Measurements from ENCODE around the gene MRPS18A.

MRPS18A gene

GRCh38 chr6:43709654-43710303 lies 22.2 kb upstream of the MRPS18A start:
- no peak for DNase-seq
- TF ChIP-seq, protein P1, sequence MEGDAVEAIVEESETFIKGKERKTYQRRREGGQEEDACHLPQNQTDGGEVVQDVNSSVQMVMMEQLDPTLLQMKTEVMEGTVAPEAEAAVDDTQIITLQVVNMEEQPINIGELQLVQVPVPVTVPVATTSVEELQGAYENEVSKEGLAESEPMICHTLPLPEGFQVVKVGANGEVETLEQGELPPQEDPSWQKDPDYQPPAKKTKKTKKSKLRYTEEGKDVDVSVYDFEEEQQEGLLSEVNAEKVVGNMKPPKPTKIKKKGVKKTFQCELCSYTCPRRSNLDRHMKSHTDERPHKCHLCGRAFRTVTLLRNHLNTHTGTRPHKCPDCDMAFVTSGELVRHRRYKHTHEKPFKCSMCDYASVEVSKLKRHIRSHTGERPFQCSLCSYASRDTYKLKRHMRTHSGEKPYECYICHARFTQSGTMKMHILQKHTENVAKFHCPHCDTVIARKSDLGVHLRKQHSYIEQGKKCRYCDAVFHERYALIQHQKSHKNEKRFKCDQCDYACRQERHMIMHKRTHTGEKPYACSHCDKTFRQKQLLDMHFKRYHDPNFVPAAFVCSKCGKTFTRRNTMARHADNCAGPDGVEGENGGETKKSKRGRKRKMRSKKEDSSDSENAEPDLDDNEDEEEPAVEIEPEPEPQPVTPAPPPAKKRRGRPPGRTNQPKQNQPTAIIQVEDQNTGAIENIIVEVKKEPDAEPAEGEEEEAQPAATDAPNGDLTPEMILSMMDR (IDR thresholded peaks at IDR 0.05; ENCODE audit: low read depth, low read length), result no peak
- Histone ChIP-seq H3K27me3 (no peaks in the 10 kb centered on the region), H3K4me3 (ENCODE audit: low read depth, low read length) (no peak overlapping the region), H3K4me1 (no peaks in the 10 kb centered on the region), H3K9me3 (no peaks in the 10 kb centered on the region), H3K36me3 (no peaks in the 10 kb centered on the region)

DNA sequence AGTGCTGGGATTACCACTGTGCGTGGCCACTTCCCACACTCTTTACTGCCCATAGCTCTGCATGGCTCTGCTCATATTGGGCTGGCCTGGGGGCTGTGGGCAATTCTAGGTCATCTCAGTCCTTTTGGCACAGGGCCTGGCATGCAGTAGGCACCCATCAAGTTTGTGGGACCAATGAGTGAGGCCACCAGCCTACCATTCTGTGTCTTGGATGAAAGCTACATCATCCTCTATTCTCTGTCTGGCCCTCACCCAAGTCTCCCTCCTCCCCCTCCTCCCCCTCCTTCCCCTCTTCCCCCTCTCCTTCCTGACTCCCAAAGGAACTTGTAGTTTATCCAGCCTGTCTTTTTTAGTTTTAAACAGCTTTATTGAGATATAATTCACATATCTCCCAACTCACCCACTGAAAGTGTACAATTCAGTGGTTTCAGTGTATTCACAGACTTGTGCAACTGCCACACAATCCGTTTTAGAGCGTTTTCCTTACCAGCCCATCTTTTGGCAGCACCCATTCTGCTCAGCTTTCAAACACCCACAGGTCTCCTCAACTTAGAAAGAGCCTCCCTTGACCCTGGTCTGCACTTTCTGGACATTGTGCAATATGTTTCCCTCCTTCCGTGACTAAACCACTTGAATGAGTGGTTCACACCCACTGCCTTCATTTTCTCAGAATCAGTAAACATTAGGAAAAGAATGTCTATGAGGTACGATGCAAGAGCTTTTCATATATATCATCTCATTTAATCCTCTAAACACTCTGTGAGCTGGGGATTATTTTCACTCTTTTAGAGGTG lies 21.5 kb upstream of the MRPS18A start:
- H3K4me1 ChIP-seq, result no peaks in the 10 kb centered on the region
- TF ChIP-seq, protein P1 (IDR thresholded peaks at IDR 0.05; ENCODE audit: low read depth, low read length), result no peak
- no peaks in the 10 kb centered on the region for H3K36me3 ChIP-seq

GRCh38 chr6:43707767-43708166 lies 20.2 kb upstream of the MRPS18A start:
- no peaks in the 10 kb centered on the region for H3K27me3 ChIP-seq
- H3K36me3 ChIP-seq, result no peaks in the 10 kb centered on the region
- TF ChIP-seq, protein P1 (IDR thresholded peaks at IDR 0.05; ENCODE audit: low read depth, low read length), result no peak
- no peak for DNase-seq
- H3K4me3 ChIP-seq (ENCODE audit: low read depth, low read length), result no peak overlapping the region
- H3K9me3 ChIP-seq, result no peaks in the 10 kb centered on the region
- H3K4me1 ChIP-seq, result peaks cover 11% of the 10 kb centered on the region

More for the DNA sequence above, 21.5 kb upstream of the MRPS18A start:
- no peaks in the 10 kb centered on the region for H3K27me3 ChIP-seq
- H3K9me3 ChIP-seq, result no peaks in the 10 kb centered on the region
- DNase-seq, result no peak
- H3K4me3 ChIP-seq (ENCODE audit: low read depth, low read length), result no peak overlapping the region

DNA sequence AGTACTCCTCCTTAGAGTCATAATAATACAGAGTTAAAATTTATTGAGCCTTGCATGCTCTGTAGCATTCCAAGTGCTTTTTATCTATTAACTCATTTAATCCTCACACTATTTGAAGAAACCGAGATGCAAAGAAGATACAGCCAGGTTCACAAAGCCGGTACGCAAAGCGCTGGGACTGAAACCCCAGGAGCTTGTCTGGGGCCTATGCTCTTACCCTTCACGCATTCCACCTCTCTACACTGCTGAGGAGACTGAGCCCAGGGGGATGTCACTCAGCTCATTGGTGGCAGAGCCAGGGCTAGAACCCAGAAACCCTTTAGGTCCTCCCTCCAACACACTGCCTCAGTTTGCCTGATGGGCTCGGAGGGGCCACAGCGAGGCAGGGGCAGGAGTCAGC lies 19.7 kb upstream of the MRPS18A start:
- Histone ChIP-seq H3K36me3 (no peaks in the 10 kb centered on the region), H3K9me3 (no peaks in the 10 kb centered on the region), H3K4me3 (ENCODE audit: low read depth, low read length) (no peak overlapping the region), H3K27me3 (no peaks in the 10 kb centered on the region), H3K4me1 (peaks cover 15% of the 10 kb centered on the region)
- TF ChIP-seq, protein P1 (IDR thresholded peaks at IDR 0.05; ENCODE audit: low read depth, low read length), result no peak
- no peak for DNase-seq

GRCh38 chr6:43706788-43707187 lies 19.2 kb upstream of the MRPS18A start:
- Histone ChIP-seq H3K4me3 (ENCODE audit: low read depth, low read length) (no peak overlapping the region), H3K27me3 (no peaks in the 10 kb centered on the region), H3K4me1 (peaks cover 18% of the 10 kb centered on the region), H3K36me3 (no peaks in the 10 kb centered on the region), H3K9me3 (no peaks in the 10 kb centered on the region)
- TF ChIP-seq, protein P1 (IDR thresholded peaks at IDR 0.05; ENCODE audit: low read depth, low read length), result no peak
- no peak for DNase-seq

DNA sequence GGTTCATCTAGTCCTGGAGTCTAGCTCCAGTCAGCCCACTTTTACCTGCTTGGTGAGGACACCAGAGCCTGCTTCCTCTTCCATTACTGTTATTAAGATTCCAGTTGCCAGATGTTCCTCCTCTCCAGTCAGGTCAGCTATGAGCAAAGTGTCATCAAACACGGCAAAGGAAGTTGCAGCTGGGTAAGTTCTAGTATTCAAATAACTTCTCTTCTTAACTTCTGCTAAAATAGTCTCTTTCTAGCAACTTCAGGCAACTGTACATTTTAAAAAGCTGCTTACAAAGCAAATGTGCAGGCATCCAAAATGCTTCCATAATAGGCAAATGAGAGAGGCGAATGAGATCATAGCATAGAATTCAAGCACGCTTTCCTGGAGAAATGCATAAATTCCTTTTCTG lies 18.4 kb upstream of the MRPS18A start:
- TF ChIP-seq, protein P1 (IDR thresholded peaks at IDR 0.05; ENCODE audit: low read depth, low read length), result no peak

More for the DNA sequence above, 18.4 kb upstream of the MRPS18A start:
- no peaks in the 10 kb centered on the region for H3K27me3 ChIP-seq
- H3K4me3 ChIP-seq (ENCODE audit: low read depth, low read length), result no peak overlapping the region
- DNase-seq, result no peak
- H3K4me1 ChIP-seq, result peaks cover 18% of the 10 kb centered on the region
- H3K36me3 ChIP-seq, result no peaks in the 10 kb centered on the region
- no peaks in the 10 kb centered on the region for H3K9me3 ChIP-seq
